ENCODE results near the gene ZNF432.
A peak's percentile ranks its signal among the peaks of the same experiment; 100 is the strongest.
"Not testable (repeated sequence)": the region's sequence is repeated elsewhere in the genome, so short reads cannot be mapped to it uniquely, and the experiment has no call there.

ZNF432 gene

GRCh38 chr19:52048555-52049501 is at the start of gene ZNF432:
Gene ZNF432, minus strand, starts transcription at chr19:52048838. Its CDS starts 1,970 bp downstream, at chr19:52046868.
- DNase-seq, result peak; percentile 52 to 96 (median 90)

DNA sequence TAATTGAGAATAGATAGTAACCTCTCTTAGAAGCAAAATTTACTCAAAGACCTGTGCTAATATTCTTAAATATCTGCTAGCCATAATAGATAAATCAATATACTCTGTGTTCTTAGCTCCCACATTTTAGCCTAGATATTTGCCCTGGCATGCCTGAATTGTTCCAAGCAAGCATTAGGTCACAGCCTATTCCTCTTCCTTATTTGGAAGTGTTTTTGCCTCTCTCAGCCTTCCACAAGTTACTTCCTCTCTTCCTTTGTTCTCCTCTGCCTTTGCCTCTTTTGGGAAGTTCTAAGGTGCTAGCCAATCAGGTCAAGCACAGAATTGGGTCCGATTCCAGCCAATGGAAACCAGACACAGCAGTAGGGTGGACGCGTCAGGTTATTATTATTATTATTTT is 47.8 kb upstream of the ZNF432 start:
- DNase-seq, result not testable (repeated sequence)

DNA sequence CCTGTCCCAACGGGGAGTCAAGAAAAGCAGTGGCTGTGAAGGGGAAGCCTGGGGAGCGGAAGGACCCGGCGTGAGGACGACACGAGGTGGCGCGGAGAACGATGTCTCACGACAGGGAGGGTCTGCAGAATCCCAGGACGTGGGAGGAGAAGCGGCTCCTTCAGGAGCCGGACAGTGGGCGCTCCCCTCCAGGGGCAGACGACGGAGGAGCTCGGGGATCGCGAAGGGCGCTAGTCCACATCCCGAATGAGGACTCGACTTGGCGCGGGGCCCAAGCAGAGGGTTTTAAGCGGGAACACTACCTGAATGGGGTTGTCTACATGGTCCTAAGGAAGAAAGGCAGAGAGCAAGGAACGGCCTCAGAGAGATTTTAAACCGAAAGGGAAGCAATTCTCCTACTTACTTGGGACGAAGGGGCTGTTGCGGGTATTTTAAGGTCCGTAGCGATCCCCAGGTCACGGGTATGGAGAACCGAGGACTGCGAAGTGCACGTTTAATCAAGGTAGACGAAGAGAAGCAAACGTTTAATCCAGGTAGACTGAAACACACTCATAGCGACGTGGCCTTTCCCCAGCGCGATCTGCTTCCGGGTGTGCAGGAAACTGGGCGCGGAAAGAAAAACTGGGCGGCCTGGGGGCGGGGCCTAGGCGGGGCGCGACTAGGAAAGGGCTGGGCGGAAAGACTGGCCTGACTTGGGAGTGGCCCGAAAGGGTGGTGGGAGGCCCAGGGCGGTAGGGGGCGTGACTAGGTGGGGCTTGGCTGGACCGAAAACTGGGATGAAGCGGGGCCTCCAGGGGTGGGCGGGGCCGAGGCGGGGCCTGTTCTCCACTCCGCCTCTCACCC is 46.8 kb upstream of the ZNF432 start, which contains the start of gene ZNF841:
Gene ZNF841, minus strand, starts transcription at position 594 of the 843 bp plus-strand sequence. CDS start 10,964 bp downstream, outside the sequence.
- DNase-seq, result peak; percentile 46 to 95 (median 83)

- DNase-seq, result no peak
Observed at GRCh38 chr19:52094526-52095130, 46.0 kb upstream of the ZNF432 start.

GRCh38 chr19:52086481-52086880 is 37.8 kb upstream of the ZNF432 start:
- DNase-seq, result no peak

DNA sequence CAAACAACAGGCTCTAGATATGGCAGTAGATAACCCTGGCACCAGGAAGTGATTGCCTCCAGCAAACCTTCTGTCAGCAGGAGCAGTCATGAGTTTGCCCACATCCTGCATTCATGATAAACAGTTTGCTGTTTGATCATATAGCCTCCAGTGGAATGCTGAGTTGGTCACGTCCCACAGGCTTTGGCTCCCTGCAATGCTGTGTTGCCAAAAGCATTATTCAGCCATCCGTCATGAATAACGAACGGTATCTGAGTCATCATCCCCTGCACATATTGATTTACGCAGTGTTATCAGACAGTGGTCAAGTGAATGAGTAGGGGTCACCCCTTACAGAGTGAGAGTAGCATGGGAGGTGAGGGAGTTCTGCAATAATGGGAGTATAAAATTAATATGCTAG is 21.9 kb upstream of the ZNF432 start:
- no peak for DNase-seq

GRCh38 chr19:52069653-52070052 is 21.0 kb upstream of the ZNF432 start:
- DNase-seq, result no peak

GRCh38 chr19:52066258-52066863 is 17.7 kb upstream of the ZNF432 start:
- DNase-seq, result no peak

GRCh38 chr19:52065399-52065798 is 16.8 kb upstream of the ZNF432 start:
- no peak for DNase-seq

- DNase-seq, result not testable (repeated sequence)
Observed at GRCh38 chr19:52056480-52056879, 7.8 kb upstream of the ZNF432 start.

- not testable (repeated sequence) for DNase-seq
Observed at GRCh38 chr19:52051736-52052135, 3.1 kb upstream of the ZNF432 start.

DNA sequence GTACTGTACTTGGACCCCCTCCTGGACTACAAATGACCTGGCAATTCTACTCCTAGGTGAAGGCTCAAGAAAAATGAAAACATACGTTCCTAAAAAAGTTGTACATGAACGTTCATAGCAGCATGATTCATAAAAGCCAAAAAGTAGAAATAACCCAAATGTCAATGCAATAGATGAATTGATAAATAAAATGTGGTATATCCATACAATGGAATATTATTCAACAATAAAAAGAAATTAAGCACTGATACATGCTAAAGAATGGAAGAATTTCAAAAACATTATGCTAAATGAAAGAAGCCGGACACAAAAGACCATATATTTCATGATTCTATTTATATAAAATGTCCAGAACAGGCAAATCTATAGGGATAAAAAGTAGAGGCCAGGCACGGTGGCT is 9.5 kb downstream of the ZNF432 start:
- DNase-seq, result no peak

- no peak for DNase-seq
Observed at GRCh38 chr19:52034051-52034728, 14.4 kb downstream of the ZNF432 start.

GRCh38 chr19:52028780-52029123 is 19.9 kb downstream of the ZNF432 start:
- DNase-seq, result no peak

- DNase-seq, result peak; percentile 53 to 98 (median 90)
Observed at GRCh38 chr19:52028027-52028779, 20.4 kb downstream of the ZNF432 start, which contains the start of gene ZNF614. Gene ZNF614, minus strand, starts transcription at chr19:52028379. Its CDS starts 2,634 bp downstream, at chr19:52025745.

DNA sequence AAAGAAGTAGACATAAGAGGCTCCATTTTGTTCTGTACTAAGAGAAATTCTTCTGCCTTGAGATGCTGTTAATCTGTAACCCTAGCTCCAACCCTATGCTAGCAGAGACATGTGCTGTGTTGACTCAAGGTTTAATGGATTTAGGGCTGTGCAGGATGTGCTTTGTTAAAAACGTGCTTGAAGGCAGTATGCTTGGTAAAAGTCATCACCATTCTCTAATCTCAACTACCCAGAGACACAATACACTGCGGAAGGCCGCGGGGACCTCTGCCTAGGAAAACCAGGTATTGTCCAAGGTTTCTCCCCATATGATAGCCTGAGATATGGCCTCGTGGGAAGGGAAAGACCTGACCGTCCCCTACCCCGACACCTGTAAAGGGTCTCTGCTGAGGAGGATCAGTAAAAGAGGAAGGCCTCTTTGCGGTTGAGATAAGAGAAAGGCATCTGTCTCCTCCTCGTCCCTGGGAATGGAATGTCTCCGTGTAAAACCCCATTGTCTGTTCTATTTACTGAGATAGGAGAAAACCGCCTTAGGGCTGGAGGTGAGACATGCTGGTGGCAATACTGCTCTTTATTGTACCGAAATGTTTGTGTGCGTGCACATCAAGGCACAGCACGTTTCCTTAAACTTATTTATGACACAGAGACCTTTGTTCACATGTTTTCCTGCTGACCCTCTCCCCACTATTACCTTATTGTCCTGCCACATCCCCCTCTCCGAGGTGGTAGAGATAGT is 22.2 kb downstream of the ZNF432 start:
- not testable (repeated sequence) for DNase-seq

DNA sequence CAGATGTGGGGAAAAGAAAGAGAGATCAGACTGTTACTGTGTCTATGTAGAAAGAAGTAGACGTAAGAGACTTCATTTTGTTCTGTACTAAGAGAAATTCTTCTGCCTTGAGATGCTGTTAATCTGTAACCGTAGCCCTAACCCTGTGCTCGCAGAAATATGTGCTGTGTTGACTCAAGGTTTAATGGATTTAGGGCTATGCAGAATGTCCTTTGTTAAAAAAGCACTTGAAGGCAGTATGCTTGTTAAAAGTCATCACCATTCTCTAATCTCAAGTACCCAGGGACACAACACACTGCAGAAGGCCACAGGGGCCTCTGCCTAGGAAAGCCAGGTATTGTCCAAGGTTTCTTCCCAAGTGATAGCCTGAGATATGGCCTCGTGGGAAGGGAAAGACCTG is 24.2 kb downstream of the ZNF432 start:
- not testable (repeated sequence) for DNase-seq

DNA sequence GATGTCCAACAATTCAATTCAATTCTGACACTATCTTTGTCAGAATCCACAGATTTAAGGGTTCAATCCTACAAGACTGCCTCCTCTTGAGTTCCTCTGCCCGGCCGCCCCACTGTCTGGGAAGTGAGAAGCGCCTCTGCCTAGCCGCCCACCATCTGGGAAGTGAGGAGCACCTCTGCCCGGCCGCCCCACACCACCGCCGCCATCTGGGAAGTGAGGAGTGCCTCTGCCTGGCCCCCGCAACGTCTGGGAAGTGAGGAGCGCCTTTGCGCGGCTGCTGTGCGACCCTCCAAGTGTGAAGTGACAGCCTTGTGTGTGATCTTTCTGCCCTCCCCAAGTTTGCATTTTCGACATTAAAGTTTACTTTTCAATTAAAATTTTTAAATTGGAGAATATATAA is 26.4 kb downstream of the ZNF432 start:
- no peak for DNase-seq

DNA sequence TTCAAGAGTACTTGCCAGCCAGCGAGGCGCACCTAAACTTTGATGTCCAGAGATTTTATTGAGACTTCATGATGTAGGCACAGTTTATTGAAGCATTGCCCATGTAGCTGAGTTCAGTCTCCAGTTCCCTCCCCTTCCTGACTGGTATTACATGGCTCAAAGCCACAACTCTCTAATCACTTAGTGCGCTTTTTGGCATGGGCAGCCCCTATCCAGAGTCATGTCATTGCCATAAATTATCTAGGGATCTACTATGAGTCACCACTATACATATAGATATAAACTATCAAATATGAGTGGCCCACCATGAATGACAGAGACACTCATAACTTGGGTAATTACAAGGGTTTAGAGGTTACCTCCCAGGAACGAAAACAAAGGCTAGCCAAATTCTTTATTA is 28.1 kb downstream of the ZNF432 start:
- DNase-seq, result no peak

DNA sequence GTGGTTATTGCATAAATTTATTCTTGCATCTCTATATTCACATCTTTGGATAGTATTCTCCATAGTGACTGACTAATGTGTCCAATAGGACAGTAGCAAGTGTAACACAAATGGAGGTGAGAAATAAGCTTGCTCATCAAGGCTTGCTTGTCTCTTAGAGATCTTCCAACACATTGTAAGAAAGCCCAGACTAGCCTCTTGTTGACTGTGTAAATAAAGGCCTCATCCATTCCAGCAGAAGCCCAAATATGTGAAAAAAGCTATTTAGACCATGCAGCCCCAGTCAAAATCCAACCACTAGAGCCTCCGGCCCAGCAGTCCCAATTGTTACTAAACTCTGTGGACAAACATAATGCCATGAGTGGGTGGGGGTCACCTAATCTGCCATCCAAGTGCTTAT is 38.0 kb downstream of the ZNF432 start:
- no peak for DNase-seq

All from C1 segment of cervical spinal cord (tissue), 14 donors.